Small intestine (tissue), 7 donors: ENCODE measurements around the gene ZNF800. TPM values are rescaled to one million over a fixed set of nuclear protein-coding genes. Genes with fewer than 3 reads are reported as not detected.
A peak's percentile ranks its signal among the peaks of the same experiment; 100 is the strongest.

Experiments
- DNase-seq, 2 donors: peaks; one replicate each; pipeline versions ENCODE4 v3.0.0 to v3.0.0-alpha.2; 2013
- FAIRE-seq: peaks from 2 replicates; lab custom pipeline; 2012; peaks lifted over from hg19 to GRCh38; lab: Jason Lieb, UNC
- H3K27ac ChIP-seq, 3 donors: one replicate each; pipeline ENCODE4 v1.5.1; 2013; ENCODE audit warnings: low read length in 2 of 3, mild to moderate bottlenecking in 2 of 3, control low read depth in 1 of 3, inconsistent platforms in 1 of 3, low read depth in 1 of 3, moderate library complexity in 1 of 3
- H3K27me3 ChIP-seq, 3 donors: one replicate each; pipeline ENCODE4 v1.6.1; 2013; ENCODE audit warnings: low read length in 3 of 3, inconsistent platforms in 1 of 3; ENCODE audit not compliant: control insufficient read depth in 3 of 3, insufficient read depth in 3 of 3
- H3K36me3 ChIP-seq, 3 donors: one replicate each; pipeline ENCODE4 v1.6.1; 2013; ENCODE audit warnings: low read length in 3 of 3, inconsistent platforms in 1 of 3, low read depth in 1 of 3, mild to moderate bottlenecking in 1 of 3, moderate library complexity in 1 of 3; ENCODE audit not compliant: control insufficient read depth in 3 of 3, insufficient read depth in 2 of 3
- H3K4me1 ChIP-seq, 3 donors: one replicate each; pipeline ENCODE4 v1.6.1; 2013; ENCODE audit warnings: low read length in 2 of 3, inconsistent platforms in 1 of 3, low read depth in 1 of 3, mild to moderate bottlenecking in 1 of 3, moderate library complexity in 1 of 3; ENCODE audit not compliant: control insufficient read depth in 3 of 3, insufficient read depth in 2 of 3
- H3K4me3 ChIP-seq, 3 donors: one replicate each; pipeline ENCODE4 v1.5.1; 2013; ENCODE audit warnings: low read length in 3 of 3, control low read depth in 1 of 3, inconsistent platforms in 1 of 3, low read depth in 1 of 3, mild to moderate bottlenecking in 1 of 3, moderate library complexity in 1 of 3
- H3K9me3 ChIP-seq, 2 donors: one replicate each; pipeline ENCODE4 v1.6.1; 2013; ENCODE audit warnings: low read depth in 1 of 2, low read length in 1 of 2; ENCODE audit not compliant: control insufficient read depth in 2 of 2, insufficient read depth in 1 of 2
- WGBS, 3 donors: extraction: QIAGEN DNeasy Blood & Tissue Kit; methylation state at CpG; one replicate each; pipeline ENCODE4 v1.1.7; 2013; 5-methylcytosine and 5-hydroxymethylcytosine counted together
- polyA plus RNA-seq, 4 donors: library from polyadenylated mRNA; stranded (reverse) in 3 of 4; unstranded in 1 of 4; fragments of 200-250 nt in 3 of 4; fragments of 120-200 nt in 1 of 4; gene quantifications; one replicate each; pipeline versions ENCODE4 v1.2.1 to v1.2.3, GENCODE V29; 2013
- donor health status: healthy with polysubstance abuse.
- donor health status: control.
- donor health status: control.
- donor health status: Bipolar disorder and iron deficiency.
- donor health status: healthy.

Gene ZNF800
- polyA plus RNA-seq, 4 donors = 6.2 to 21.2 (median 7.4) TPM

DNA sequence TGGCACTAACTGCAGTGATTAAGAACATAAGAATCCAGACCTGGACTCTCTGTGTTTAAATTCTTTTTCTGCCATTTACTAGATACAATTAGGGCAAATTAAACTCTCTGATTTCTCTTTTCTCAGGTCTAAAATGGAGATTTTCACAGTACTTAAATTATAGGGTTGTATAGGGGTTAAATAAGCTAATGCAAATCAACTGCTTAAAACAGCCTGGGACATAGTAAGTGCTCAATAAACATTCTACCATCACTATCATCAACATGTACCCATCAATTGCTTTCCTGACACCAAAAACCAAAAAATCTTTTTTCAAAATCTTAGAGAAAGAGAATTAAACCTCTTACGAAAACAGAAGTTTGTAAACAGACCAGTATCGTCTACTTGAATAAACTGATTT is 4.5 kb downstream of the ZNF800 start:
- FAIRE-seq (no peak), DNase-seq (no peak)
- Histone ChIP-seq H3K36me3 (peaks cover 0 to 4% (median 4%) of the 10 kb centered on the region in 3 donors), H3K27ac (no peak overlapping the region), H3K9me3 (no peaks in the 10 kb centered on the region), H3K27me3 (no peaks in the 10 kb centered on the region), H3K4me1 (peaks cover 1 to 7% (median 6%) of the 10 kb centered on the region in 3 donors), H3K4me3 (no peak overlapping the region)
- 94 to 97% (median 95%) methylated on average over 2 of the region's 2 CpGs for WGBS, 3 donors

DNA sequence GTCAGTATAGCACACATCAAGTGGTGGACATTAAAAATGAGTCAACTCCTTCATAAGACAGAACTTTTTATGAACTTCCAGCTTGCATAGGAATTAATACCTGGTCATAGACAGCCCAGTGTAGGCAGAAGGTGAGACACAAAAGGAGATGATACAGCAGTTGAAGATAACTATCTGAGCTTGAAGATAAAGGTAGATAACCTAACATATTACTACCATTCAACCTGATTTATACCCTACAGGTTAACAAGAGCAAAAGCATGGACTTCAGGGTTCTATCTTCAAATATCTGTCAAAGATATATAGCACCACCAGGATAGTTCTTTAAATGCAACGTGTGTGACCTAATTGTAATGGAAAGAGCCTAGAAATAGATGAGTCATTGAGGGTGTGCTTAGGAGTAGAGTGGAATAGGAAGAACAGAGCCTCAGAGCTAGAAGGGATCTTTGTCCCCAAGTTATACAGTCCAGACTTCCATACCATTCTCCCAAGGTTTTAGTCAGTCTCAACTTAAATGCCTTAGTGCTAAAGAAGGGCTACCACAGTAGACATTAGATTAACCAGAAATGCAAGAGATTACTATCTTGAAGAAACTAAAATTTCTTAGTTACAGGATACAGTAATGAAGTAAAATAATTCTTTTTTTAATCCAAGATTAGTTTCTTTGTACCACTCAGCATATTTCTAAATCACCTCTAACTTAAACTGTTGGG is 9.2 kb downstream of the ZNF800 start:
- FAIRE-seq (no peak), DNase-seq (peak; percentile 56 to 85)
- no peaks in the 10 kb centered on the region for H3K9me3 ChIP-seq
- peaks cover 0 to 4% (median 4%) of the 10 kb centered on the region in 3 donors for H3K36me3 ChIP-seq
- no peak overlapping the region for H3K27ac ChIP-seq
- H3K4me1 ChIP-seq = peaks cover 0 to 5% (median 2%) of the 10 kb centered on the region in 3 donors
- no peaks in the 10 kb centered on the region for H3K27me3 ChIP-seq
- no peak overlapping the region for H3K4me3 ChIP-seq
- 14 to 32% (median 19%) methylated on average over 1 of the region's 1 CpG for WGBS, 3 donors

DNA sequence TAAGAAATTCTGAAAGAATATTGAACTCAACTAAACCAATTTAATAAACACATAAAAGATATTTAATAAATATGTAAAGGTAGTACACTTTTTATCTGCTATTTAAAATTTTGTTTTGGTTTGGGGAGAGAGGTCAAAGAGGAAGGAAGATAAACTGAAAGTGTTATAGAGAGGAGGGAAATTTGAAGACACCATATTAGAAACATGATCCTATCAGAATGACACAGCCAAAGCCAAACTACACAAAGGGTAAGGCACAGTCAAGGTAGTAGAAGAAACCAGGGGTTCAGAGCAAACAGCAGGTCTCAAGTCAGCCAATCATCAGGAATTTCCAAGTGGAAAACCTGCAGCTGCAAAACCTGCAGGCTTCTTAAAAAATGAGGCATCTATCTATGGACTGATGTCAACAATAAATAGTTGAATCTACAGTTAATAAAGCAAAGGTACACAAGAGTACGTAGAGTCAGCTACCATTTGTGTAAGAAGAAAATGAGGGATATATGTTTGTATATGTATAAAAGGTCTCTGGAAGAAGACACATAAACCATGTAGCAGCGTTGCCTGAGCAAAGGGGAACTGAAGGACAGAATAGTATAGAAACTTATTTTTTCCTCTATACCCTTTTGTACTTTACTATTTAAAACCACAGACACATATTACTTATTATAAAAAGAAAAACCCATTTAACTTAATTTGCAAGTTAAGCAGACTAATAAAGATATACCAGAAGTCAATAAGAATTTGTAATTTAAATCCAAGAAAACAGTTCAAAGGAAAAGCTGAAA is 10.0 kb downstream of the ZNF800 start:
- WGBS, 3 donors = 45 to 70% (median 46%) methylated on average over 2 of the region's 2 CpGs
- Histone ChIP-seq H3K27me3 (no peaks in the 10 kb centered on the region), H3K9me3 (no peaks in the 10 kb centered on the region), H3K36me3 (peaks cover 0 to 4% (median 2%) of the 10 kb centered on the region in 3 donors), H3K4me3 (no peak overlapping the region), H3K4me1 (peaks cover 0 to 5% (median 2%) of the 10 kb centered on the region in 3 donors), H3K27ac (no peak overlapping the region)
- no peak for FAIRE-seq
- no peak for DNase-seq

DNA sequence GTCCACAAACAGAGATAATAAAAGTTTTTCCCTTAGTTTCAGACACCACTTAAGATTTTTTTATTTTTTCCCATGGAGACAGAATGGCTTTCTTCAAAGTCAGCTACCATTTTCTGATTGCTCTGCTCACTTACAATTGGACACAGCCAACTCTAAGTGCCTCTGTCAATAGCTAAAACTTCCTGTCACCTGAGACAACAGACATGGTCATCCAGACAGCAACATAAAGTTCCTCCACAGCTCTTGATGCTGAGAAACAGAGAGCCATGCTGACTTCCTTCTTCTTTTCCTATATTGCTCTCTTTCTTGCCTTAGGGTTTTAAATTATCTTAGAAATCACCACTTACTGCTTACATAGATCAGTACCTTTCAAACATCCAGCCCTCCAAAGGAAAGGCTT is 12.0 kb downstream of the ZNF800 start:
- Histone ChIP-seq H3K9me3 (no peaks in the 10 kb centered on the region), H3K36me3 (no peaks in the 10 kb centered on the region), H3K27ac (no peak overlapping the region), H3K4me3 (no peak overlapping the region), H3K4me1 (peaks cover 0 to 5% (median 2%) of the 10 kb centered on the region in 3 donors), H3K27me3 (no peaks in the 10 kb centered on the region)
- DNase-seq (no peak), FAIRE-seq (no peak)

DNA sequence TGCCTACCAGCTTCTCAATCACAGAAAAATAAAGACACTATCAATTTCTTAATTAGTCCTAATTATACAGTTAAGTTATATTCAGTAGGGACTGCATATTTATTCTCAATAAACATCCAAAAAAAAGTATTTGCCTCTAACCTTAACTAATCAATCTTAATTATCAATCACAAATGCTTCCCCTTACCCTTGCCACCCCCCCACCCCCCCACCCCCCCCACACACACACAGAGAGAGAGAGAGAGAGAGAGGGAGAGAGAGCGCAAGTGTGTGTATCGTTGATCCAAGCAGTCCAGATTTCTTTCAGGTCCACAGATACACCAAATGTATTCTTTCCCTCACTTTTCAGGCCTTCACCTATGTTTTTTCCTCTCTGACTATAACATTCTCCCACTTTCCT is 12.9 kb downstream of the ZNF800 start:
- DNase-seq = no peak
- Histone ChIP-seq H3K4me1 (peaks cover 0 to 5% (median 2%) of the 10 kb centered on the region in 3 donors), H3K27me3 (no peaks in the 10 kb centered on the region), H3K27ac (no peak overlapping the region), H3K36me3 (peaks cover 0 to under 1% (median 0%) of the 10 kb centered on the region in 3 donors), H3K4me3 (no peak overlapping the region), H3K9me3 (no peaks in the 10 kb centered on the region)
- 90 to 96% (median 94%) methylated on average over 2 of the region's 2 CpGs for WGBS, 3 donors
- FAIRE-seq = no peak

DNA sequence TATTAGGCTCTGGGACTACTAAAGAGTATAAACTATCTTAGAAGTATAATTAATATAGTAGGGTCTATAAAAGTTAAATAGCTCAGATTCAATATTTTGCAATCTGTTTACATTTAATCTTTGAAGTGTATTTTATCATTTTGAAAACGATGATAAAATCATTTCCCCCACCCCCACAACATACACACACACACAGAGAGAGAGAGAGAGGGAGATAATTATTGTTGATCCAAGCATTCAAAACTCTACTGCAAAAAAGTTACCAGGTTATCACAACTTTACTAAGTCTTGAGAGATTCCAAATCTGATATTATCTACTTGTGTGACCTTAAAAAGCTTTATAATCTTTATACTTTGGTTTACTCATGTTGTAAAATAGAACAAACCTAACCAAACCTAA is 14.0 kb downstream of the ZNF800 start:
- Histone ChIP-seq H3K4me3 (no peak overlapping the region), H3K27me3 (no peaks in the 10 kb centered on the region), H3K36me3 (peaks cover 0 to 7% (median 0%) of the 10 kb centered on the region in 3 donors), H3K27ac (no peak overlapping the region), H3K4me1 (peaks cover 0 to 5% (median 2%) of the 10 kb centered on the region in 3 donors), H3K9me3 (no peaks in the 10 kb centered on the region)
- WGBS, 3 donors = 3 to 33% (median 18%) methylated on average over 1 of the region's 1 CpG
- FAIRE-seq (no peak), DNase-seq (no peak)

DNA sequence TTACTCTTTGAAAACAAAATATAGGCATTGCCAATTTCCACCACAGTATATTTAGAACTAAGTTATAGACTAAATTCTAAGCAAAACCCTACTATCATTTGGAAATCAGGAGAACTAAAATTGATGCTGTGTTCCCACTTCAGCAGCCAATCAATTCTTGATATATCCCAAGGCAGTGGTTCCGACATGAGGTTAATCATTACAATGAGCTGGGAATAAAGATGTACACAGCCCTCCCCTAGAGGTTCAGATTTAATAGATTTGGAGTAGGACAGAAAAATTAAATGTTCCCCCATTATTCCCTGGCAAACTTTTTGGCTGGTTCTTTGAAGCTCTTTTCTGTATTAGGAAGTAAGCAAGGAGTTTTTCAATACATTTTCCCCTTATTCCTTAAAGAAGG is 15.1 kb downstream of the ZNF800 start:
- Histone ChIP-seq H3K4me1 (no peaks in the 10 kb centered on the region), H3K27ac (no peak overlapping the region), H3K9me3 (no peaks in the 10 kb centered on the region), H3K27me3 (no peaks in the 10 kb centered on the region), H3K36me3 (peaks cover 0 to 13% (median 0%) of the 10 kb centered on the region in 3 donors), H3K4me3 (no peak overlapping the region)
- FAIRE-seq = no peak
- 0 to 5% (median 0%) methylated on average over 1 of the region's 1 CpG for whole genome bisulfite sequencing, 3 donors
- no peak for DNase-seq

DNA sequence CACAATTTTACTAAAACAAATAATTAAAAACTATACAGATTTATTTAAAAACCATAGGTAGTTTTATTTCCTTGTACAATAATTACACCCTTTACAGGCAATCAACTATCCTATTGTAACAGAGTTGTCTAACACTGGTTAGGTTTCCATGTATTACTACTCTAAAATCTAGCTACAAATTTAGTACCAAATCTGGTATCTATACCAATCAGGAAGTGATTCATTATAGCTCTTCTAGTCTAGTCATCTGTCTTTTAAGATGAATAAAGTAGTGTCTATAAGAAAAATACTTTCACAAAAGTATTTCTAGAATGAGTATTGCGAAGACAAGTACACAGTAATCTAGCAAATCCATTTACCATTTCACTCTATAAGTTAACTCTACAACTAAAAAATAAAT is 16.9 kb downstream of the ZNF800 start:
- Histone ChIP-seq H3K4me3 (no peak overlapping the region), H3K9me3 (no peaks in the 10 kb centered on the region), H3K27ac (no peak overlapping the region), H3K4me1 (no peaks in the 10 kb centered on the region), H3K27me3 (no peaks in the 10 kb centered on the region), H3K36me3 (peaks cover 0 to 13% (median 2%) of the 10 kb centered on the region in 3 donors)
- FAIRE-seq (no peak), DNase-seq (no peak)
- WGBS, 3 donors = 92 to 100% (median 93%) methylated on average over 1 of the region's 1 CpG
